ENCODE measurements around the gene RCVRN. TPM values are rescaled to one million over a fixed set of nuclear protein-coding genes. Genes with fewer than 3 reads are reported as not detected.

The RCVRN gene
- polyA plus RNA-seq, 1 donor, result not detected

DNA sequence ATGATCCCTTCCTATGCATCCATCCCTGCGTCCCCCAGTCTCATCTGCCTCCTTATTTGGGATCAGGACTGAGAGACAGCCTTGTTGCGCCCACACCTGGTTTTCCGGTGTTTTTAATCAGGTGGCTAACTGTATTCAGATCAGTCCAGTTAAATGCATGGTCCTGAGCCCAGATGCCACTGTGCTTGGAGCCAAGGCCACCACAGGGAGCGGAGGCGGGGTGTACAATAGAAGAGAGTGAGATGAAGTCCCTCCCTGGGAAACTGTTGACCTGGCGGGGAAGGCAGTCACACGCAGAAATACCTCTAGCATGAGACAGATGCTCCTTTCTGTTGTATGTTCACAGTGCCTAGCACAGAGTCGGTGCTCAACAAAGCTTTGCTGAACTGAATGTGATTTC lies 6.3 kb downstream of the RCVRN start:
- no peak for DNase-seq

DNA sequence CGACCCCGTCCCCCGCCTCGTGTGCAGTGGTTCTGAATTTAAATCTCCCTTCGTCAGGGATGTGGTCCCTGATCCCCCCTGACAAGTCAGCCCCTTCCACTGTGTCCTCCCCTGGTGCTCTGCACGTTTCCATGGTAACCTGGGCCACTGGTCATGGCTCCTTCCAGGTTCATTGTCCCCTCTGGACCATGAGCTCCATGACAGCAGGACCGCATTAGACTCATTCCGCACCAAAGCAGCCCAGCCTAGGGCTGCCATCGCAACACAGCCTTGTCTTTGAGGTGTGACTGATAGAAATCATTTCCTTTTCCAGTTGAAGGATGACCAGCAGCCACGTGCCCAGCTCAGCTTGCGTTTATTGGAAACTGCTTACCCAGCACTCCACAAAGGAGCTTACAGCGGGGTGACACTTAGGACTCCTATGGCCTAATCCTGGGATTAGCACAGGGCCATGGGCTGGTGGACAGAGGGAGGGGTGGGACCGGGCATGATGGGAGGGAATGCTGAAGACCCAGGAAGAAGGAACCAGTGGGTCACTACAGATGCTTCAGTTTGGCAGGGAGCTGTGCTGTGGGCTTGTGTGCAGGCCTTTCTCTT lies 7.6 kb downstream of the RCVRN start:
- DNase-seq, result no peak

DNA sequence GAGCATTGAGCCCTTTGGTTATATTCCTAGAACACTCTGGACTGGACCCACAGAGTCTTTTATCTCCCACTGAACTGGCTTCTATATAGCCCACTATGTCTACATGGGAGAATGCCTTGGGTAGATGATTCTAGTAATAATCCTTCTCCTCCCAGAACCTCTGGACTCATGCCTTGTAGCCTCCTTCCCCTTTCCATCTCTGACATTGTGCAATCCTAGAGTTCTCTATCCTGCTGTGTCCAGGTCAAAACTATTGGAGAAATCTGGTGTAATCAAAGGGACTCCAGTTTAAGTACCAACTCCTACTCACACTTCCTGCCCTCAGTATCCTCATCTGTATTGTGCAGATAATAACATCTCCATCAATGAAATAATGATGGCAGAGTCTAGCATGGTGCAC lies 9.1 kb downstream of the RCVRN start:
- no peak for DNase-seq

DNA sequence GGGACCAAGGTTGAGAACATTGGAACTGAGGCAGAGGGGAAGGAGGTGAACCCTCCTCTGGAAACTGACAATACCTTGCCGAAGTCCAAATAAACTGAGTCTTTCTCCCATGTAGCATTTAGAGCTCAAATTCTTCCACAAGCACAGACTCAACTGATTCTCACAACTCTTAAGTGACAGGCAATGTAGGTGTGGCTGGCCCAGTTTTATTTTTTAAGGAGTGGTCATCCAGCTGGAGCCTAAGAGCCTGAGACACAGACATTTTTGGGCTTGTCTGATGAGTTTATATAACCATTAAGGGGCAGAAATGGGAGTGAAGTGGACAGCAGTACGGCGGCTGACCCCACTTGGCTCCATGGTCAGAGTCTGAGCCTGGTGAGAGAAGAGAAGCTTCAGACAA lies 10.8 kb downstream of the RCVRN start:
- DNase-seq, result no peak

DNA sequence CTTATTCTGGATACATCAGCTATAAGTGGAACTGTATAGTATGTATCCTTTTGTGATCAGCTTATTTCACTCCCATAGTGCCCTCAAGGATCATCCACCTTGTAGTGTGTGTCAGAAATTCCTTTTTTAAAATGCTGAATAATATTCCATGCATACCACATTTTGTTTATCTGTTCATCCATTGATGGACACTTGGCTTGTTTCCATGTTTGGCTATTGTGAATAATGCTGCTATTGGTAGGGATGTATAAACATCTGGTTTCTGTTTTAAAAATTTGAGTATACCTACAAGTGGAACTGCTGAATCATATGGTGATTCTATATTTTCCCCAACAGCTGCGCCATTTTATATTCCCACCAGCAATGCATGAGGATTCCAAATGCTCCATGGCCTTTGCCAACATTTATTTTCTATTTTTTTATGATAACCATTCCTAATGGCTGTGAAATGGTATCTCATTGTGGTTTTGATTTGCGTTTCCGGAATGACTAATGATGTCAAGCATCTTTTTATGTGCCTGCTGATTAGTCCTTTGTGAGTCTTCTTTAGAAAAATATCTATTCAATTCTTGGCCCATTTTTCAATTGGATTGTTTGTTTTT lies 11.6 kb downstream of the RCVRN start:
- no peak for DNase-seq

DNA sequence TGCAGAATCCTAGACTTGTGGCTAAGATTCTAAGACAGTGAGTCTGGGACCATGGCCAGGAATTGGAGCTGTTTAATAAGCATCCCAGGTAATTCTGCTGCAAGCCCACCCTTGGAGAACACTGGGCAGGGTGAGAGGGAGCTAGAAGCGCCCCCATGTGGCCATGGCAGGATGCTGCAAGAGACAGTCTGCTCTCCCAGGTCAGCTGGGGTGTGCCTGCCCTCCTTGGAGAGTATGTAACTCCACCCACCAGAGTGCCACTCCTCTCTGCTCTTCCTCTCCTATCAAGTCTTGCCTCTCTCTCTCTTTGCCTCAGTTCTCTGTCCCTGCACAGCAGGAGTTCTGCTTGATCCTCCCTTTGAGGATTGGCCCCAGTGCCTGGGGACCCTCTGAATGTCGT lies 14.9 kb downstream of the RCVRN start:
- DNase-seq, result no peak

DNA sequence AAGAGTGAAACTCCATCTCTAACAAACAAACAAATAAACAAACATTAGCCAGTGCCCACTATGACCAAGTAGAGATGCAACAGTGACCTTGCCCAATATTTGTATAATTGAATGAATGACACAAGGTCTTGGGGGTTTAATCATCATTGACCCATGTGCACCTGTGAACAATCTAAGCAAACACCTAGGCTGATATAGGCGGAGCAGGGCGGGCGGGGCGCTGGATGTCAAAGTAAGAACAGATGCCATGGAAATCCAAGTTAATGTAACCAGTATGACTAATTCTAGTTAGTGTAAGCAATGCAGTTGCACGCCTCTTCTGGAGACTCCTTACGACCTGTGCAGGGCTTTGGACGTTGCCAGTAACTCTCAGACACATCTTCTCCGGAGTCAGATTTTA lies 17.6 kb downstream of the RCVRN start:
- DNase-seq, result no peak

DNA sequence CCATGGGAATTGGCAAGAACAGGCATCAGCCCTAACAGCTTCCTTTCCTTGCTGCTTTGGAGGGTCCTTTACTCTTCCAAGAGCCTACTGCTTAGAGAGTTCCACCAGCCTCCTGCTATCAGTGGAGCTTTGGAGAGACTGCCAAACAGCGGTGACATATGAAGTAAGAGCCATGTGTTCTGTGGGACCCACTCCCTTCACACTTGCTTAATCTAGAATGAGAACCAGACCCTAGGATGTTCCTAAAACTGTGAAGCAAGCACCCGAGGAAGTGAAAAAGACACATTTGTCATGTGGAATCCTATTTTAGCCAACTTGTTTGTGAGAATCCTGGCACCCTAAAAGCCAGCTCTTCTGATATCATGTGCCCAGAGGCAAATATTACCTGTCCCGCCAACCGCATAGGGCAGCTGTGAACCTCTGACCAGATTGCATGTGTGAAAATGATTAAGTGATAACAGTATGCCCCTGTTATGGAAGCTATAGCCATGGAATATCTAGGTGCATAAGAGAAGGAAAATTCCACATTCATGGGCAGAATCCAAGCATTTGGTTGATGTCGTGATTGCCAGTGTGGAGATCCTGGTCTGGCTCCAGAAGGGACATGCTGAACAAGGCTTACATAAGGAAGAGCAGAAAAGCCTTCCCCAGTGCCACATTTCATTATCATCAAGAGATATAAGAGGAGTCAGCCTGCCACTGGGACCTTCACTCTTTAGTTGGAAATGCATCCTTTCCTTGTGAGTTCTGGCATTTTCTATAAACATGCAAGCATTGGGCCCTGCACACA lies 18.7 kb downstream of the RCVRN start:
- DNase-seq, result no peak

DNA sequence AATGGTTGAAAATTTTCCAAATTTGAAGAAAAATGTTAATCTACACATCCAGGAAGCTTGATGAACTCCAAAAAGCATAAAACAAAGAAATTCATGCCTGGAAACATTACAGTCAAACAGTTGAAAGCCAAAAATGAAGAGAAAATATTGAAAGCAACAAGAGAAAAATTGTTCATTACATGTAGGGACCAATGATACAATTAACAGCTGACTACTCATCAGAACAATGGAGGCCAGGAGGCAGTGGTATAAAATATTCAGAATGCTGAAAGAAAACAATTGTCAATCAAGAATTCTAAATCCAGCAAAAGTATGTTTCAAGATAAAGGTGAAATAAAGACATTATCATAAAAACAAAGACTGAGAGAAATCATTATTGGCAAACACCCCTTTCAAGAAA lies 21.6 kb downstream of the RCVRN start:
- no peak for DNase-seq

DNA sequence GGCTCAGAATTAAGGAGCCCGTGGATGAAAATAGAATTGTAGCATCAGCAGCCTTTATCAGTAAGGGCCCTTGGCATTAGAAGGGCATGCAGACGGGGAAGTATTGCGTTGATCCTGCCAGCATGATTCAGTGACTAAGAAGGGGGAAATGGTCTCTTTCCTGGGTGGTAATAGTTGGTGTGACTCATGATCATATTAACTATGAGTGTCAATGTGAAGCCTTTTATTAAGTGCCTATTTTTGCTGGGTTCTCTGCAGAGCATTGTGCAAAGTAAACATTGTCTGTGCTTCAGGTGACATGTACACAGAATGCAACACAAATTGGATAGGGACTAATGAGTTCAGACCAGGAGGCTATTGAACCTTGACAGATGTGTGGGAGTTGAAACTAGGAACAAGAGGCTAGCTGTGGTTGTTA lies 24.5 kb downstream of the RCVRN start:
- DNase-seq, result no peak

DNA sequence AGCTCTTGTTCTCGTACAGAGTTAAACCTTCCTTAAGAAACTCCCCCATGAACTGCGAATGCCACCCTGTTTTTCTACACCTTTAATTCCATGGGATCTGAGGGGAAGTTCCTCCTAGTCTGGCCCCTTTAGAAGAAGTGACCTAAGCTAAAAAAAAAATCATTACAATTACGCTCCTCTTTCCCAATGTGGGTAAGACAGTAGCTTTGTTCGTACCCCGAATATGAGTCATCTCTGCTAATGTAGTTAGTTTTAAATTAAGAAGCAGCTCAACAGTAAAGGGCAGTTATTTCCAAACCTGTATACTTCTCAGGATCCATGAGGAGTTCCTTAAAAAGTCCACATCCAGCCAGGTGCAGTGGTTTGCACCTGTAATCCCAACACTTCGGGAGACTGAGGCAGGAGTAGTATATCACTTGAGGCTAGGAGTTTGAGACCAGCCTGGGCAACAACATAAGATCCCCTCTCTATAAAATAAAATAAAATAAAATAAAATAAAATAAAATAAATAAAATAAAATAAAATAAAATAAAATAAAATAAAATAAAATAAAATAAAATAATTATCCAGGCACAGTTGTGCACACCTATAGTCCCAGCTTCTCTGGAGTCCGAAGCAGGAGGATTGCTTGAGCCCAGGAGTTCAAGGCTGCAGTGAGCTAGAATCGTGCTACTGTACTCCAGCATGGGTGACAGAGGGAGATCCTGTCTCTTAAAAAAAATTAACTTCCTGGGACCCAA lies 26.1 kb downstream of the RCVRN start:
- DNase-seq, result no peak

DNA sequence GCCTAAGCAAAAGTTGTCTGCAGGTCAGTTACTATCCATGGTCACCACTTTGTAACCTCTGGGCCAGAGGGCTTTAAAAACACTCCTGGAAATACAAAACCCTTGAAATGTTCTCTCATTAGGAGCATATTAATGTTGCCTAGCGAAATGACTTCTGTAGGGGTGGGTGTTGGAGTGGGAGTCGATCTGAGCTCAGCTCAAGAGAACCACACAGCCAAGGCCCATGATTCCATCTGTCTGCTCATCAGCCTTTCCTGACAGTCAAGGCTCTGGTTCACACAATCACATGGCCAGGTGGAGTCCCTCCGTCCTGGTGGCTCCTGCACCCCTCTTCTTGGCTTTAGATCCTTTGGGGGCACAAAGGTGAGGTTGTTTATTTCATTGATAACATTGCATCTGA lies 26.7 kb downstream of the RCVRN start:
- DNase-seq, result no peak

DNA sequence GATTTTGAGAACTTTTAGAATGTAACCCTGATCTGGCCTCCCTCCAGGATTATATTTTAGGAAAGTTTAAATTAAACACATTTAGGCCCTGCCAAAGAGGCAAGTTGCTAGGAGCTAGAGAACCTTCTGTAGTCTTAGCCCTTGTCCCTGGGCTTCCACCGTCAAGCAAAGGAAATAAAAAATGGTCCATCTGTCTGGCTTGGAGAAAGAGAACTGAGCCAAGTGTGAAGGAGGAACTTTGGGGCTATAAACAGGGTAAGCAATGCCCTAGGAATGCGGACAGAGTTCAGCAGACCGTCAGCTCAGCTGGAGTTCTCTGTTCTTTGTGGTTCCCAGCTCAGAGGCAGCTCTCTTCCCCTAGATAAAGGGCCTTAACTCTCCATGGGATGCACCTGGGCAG lies 29.6 kb downstream of the RCVRN start:
- no peak for DNase-seq

DNA sequence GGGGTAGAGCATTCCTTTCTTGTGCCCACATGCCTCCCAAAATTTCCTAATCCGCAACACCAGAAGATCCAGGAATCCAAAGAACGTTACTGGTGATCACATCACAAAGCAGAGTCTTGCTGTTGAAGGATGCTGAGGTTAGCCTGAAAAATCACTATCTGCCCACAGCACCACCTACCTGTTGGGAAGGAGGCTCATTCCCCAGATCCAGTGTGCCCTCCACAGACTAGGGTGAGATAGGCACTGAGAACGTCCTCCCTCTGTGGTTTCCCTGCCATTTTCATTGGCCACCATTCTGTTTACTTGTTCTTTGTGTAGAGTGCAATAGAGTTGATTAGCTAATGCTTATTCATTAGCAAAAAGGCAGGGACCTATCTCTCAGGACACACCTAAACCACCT lies 30.3 kb downstream of the RCVRN start:
- no peak for DNase-seq

DNA sequence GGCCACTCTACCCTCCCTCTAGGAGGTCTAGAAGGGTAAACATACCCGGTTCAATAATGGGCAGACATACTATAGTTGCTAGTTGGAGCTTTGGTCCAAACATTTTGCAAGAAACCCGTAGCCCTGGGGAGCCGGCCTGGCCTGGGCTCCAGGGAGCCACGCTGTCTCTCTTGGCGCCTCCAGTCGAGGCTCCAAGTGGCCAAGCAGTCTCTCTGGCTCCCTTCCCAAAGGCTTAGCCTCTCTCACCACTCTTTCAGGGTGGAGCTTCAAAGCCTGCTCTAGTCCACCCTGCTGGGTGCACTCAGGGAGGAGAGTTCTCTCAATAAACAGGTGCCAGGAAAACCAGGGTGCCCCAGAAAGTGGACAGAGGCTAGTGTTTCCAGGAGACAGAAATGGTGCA lies 32.2 kb downstream of the RCVRN start:
- DNase-seq, result no peak

DNA sequence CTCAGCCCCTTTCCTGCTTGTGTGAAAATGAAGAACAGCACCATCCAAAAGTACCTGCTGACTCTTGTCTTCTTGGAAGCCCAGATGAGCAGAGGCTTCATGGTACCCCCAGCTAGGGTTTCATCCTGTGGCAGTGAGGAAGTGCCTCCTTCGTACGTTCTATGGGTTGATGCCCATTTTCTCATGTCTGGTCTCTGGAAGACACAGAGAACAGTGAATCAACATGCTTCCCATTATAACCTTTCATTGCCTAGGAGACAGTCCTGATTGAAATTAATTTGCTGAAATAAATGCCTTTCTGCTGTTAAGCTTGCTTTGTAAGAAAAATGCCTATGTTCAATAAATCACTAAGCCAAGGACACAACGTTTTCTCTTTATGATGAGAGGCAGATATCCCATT lies 36.5 kb downstream of the RCVRN start:
- no peak for DNase-seq

DNA sequence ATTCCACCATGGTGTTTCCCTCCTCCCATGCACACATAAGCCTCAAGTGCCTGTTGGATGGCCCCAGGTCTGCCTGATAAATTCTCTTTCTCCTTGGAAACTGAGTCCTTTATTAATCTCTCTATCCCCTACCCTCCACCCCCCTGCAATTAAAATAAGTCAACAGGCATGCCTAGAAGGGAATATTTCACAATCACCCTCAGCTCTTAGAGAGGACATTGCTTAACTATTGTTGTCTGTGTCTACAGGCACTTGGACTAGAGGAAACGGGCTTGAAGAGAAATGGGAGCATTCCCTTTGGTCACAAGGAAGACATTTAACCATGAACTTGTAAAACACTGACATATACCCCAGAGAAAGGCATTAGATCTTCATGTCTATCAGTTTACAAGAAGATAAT lies 39.5 kb downstream of the RCVRN start:
- no peak for DNase-seq

DNA sequence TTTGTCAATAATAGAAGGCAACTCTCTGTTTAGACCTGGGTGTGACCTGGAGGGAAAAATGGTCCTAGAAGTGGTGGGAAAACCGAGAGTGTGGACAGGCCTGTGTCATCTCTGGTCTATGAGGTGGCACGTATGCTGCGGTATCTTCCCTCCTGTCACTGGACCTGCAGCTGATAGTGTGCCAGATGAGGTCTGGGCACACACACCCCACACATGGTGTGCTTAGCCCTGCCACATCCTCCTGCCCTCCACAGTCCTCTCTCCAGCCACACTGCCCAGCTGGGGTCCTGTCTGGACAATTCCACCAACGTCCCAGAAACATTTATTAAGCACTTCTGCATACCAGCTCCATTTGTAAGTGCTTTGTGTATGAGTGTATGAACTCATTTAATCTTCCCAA lies 42.1 kb downstream of the RCVRN start:
- no peak for DNase-seq

DNA sequence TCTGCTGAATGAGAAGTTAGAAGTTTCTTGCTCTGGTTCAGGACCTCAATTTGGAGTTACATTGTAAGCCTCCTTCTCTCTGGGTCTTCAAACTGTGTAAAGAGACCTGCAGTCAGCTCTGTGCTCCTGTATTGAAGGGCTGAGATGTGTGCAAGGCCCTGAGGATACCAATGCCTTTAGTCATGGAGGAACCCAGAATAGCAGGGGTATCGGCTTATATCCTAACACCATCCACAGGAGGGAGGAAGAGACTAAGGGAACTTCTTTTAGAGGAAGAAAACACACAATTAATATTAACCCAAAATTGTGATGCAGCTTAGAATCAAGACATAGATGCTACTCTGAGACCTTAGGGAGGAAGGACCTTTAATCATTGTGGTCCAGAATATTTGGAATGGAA lies 42.9 kb downstream of the RCVRN start:
- DNase-seq, result no peak

DNA sequence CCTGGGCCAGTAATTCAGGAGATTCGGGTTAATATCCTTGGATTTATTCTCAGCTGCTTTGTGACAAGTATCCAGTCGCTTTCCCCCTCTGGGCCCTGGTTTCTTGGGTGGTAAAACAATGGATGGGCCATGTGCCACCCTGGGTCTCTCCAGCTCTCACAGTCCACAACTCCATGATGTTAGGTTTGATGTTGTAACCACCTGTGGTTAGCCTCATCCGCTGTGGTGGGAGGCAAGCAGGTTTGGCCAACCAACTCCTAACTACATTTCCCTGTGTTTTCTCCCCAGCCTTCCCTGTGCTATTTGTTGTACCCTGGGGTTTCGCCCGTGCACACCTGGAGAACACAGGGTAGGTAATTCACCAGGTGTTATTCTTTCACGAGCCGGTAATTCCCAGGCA lies 44.2 kb downstream of the RCVRN start:
- DNase-seq, result no peak

DNA sequence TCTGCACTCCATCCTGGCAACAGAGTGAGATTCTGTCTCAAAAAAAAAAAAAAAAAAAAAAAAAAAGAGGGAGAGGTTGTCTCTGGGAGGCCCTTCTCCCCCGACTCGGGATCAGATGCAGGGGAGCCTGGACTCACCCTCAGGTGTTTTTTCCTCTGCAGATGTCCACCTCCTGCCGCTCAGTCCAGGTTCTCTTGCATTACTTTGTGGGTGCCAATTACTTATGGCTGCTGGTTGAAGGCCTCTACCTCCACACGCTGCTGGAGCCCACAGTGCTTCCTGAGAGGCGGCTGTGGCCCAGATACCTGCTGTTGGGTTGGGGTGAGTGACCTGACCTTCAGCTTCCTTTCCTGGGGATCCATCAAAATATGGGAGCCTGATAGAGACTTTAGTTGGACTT lies 45.3 kb downstream of the RCVRN start:
- DNase-seq, result no peak

DNA sequence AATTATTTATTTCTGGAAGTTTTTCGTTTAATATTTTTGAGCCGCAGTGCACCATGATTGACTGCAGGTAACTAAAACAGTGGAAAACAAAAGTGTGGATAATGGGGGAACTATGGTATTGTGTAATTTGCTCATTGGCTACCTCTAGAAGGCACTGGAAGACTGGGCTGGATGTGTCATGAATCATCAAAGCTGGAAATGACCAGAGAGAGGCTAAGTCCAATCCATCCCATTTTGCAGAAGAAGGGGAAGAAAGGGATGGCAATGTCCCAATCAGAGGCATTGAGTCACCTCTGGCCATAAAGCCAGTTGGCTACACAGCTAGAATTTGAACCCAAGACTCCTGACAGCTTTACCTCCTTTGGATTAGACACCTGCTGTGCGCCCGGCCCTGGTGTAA lies 50.0 kb downstream of the RCVRN start:
- DNase-seq, result no peak

DNA sequence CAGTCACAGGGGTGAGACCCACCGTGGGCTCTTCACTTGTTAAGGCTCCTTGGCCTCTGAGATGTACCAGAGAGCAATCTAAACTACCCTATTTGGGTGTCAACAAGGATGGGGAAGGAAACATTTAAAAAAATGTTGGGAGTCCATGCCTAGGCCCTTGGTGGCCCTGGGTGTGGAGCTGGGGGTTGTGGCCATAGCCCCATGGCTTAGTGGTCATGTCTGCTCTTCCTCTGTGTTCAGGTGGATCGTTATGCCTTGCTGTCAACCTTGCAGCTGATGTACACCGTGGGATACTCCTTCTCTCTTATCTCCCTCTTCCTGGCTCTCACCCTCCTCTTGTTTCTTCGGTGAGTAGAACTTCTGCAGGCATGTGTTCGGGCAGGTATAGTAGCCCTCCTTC lies 50.8 kb downstream of the RCVRN start:
- DNase-seq, result no peak

All from left kidney (tissue), 2 donors.